VCaP (cell line): ENCODE results near the gene EIF2B1.

Experiments used
- H3K27ac ChIP-seq: fragments of 450-650 bp; 2 replicates; pipeline ENCODE4 v1.5.1; 2017
- CTCF ChIP-seq: fragments of 450-650 bp; conservative IDR thresholded peaks from 2 replicates; pipeline ENCODE4 v1.5.1; 2017; ENCODE audit warnings: mild to moderate bottlenecking, moderate library complexity

EIF2B1 gene

GRCh38 chr12:123601602-123602489 is 31.6 kb downstream of the EIF2B1 start, which contains the start of gene DDX55:
DDX55 (plus strand) TSS chr12:123602099; CDS start chr12:123602149, 50 bp downstream.
- TF ChIP-seq CTCF = peak; percentile 74
- H3K27ac ChIP-seq = peak within 1 kb of the TSS; percentile 94

DNA sequence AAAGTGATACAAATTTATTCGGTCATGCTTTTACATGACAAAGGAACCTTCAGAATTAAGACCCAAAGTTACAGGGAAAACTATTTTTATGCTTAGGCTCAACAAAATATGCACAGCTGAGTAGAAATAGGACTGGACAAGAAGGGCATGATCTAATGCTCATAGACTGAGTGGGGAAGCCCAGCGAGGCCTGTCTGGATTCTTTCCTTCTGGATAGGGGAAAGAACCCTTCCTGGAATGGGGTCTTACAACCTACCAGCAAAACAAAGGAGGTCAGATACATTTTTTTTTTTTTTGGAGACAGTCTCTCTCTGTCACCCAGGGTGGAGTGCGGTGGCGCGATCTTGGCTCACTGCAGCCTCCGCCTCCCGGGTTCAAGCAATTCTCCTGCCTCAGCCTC is 33.8 kb downstream of the EIF2B1 start:
- no peak for TF ChIP-seq CTCF
- H3K27ac ChIP-seq = no peak overlapping the region

DNA sequence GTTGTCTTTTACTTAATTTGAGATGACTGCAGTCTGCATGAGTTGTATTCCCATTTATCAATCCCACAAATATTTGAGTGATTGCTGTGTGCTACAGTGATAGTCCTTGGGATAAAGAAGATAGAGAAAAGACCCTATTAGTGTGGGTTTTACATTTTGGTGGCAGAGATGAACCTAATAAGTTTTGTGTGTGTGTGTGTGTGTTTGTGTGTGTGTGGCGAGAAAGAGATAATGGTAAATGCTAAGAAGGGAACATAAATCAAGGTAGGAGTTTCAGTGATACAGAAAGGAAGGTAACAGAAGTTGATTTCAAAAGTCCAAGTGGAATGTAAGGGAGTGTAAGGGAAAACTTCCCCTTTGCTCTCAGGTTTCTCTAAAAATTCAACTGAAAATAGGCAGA is 34.2 kb downstream of the EIF2B1 start:
- no peak for TF ChIP-seq CTCF
- H3K27ac ChIP-seq = no peak overlapping the region

DNA sequence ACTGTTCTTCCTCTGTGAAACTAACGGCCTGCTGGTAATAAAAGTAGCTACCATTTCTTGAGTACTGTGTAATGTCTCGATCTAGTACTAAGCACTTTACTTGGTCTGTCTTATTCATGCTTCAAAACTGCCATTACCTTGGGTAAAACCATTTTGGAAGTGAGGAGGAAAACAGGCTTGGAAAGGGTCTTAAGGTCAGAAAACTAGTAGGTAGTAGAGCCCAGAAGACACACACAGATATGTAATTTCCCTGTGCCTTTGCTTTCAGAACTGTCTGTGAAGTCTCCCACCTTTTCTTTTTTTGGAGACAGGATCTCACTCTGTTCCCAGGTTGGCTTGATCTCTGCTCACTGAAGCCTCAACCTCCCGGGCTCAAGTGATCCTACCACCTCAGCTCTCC is 35.0 kb downstream of the EIF2B1 start:
- no peak for TF ChIP-seq CTCF
- no peak overlapping the region for H3K27ac ChIP-seq

DNA sequence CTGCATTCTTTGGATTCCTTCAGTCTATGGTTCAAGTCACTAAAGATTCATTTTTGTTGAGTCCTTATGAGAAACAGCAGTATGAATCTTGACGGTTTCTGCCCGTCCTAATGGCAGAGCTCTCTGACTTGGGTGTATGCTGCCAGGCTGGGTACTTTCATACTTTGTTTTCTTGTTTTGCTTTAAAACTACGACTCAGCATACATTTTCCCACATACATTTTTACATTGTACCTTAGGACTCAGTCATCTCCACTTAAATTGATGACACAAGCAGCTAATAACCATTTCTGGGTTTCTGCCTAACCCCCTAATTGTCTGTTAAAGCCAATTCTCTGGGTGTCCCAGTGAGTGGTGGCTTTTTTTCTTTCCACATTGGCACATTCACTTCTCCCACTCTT is 36.4 kb downstream of the EIF2B1 start:
- no peak for TF ChIP-seq CTCF
- H3K27ac ChIP-seq = no peak overlapping the region

DNA sequence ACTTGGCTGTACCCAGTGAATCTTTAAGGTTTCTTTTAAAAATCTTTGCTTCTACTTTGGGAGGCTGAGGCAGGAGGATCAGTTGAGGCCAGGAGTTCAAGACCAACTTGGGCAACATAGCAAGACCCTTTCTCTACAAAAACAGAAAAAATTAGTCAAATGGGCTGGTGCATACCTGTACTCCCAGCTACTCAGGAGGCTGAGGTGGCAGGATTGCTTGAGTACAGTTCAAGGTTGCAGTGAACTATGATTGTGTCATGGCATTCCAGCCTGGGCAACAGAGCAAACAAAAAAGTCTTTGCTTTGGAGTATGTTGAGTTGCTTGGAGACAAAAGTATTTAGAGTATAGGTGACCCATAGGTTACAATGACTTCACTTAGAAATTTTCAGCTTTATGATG is 37.8 kb downstream of the EIF2B1 start:
- H3K27ac ChIP-seq = no peak overlapping the region
- TF ChIP-seq CTCF = no peak

DNA sequence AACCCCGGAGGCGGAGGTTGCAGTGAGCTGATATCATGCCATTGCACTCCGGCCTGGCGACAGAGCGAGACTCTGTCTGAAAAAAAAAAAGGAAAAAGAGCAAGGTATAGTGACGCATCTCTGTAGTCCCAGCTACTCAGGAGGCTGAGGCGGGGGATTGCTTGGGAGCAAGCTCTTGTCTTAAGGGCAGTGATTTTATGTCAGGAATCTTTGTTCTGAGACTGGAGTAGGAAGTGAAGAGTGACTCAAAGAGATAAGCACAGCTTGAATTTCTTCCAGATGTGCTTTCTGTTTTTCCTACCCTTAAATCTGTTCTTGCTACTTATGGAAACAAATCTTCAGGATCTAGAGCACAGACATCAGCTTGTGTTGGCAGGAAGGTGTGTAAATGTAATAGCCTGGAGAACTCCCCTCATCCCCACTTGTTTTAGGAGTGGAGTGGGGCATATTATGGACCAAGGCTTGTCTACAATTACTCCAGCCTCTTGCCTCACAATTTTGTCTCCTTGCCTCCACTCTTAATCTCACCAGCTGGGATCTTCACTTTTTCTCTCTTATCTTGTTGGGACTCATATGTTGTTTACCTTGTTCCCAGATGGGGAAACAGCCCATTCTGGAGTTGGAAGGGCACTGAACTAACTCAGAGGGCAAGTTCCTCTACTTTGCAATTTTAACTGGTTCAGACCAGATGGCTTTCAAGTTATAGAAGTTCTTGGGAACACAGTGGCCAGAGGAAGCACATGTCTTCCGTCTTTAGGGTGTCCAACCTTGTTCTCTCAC is 41.6 kb downstream of the EIF2B1 start:
- no peak overlapping the region for H3K27ac ChIP-seq
- no peak for TF ChIP-seq CTCF
